HepG2 (cell line): ENCODE results near the gene FGF18. TPM values are rescaled to one million over a fixed set of nuclear protein-coding genes. Genes with fewer than 3 reads are reported as not detected.

Source experiments
- ATAC-seq: fragments of 200-7000 bp; cut with Tn5 transposase; 3 replicates; pipeline ENCODE4 v1.9.1; 2020; ENCODE audit warnings: mild to moderate bottlenecking, moderate library complexity
- BruUV-seq: library from RNA; stranded (reverse); fragments of 400-500 nt; replicated peaks from 2 replicates; lab custom pipeline; 2021; lab: Mats Ljungman, UMichigan
- CTCF ChIA-PET: fragments of 300-600 bp; formaldehyde crosslinking; extraction: SDS; loops from one replicate; lab custom pipeline; 2021; ENCODE audit warnings: low total read pairs, inconsistent platforms, low intra/inter-chr PET ratio; lab: Yijun Ruan, JAX
- POLR2A ChIA-PET: fragments of 350-600 bp; sonication (Branson Sonifier 250); formaldehyde crosslinking; loops from one replicate; lab custom pipeline; 2020; ENCODE audit warnings: antibody characterized with exemption, inconsistent platforms; lab: Yijun Ruan, JAX
- DNase-seq: peaks from one replicate; pipeline ENCODE4 v3.0.0-alpha.2; 2015; ENCODE audit warnings: low spot score
- FAIRE-seq: peaks from 3 replicates; lab custom pipeline; 2011; peaks lifted over from hg19 to GRCh38; lab: Jason Lieb, UNC
- H2AFZ ChIP-seq: one replicate; pipeline ENCODE4 v1.6.1; 2011; ENCODE audit warnings: low read length, inconsistent platforms
- H3K27ac ChIP-seq: fragments of 300-600 bp; 3 replicates; pipeline ENCODE4 v1.8.0; 2011; ENCODE audit warnings: mixed run types, mild to moderate bottlenecking, mixed read lengths, low read length, inconsistent platforms; ENCODE audit not compliant: insufficient read depth; ENCODE audit errors: extremely low read length
- H3K27me3 ChIP-seq, 2 experiments: fragments of 200-600 bp in 1 of 2; 2 replicates in 1 of 2; 3 replicates in 1 of 2; pipeline versions ENCODE4 v1.6.0 to v1.8.0; 2011; ENCODE audit warnings: low read length in 2 of 2, mild to moderate bottlenecking in 2 of 2, moderate library complexity in 2 of 2, inconsistent platforms in 1 of 2; ENCODE audit not compliant: insufficient read depth in 2 of 2, control insufficient read depth in 1 of 2
- H3K36me3 ChIP-seq, 2 experiments: fragments of 200-600 bp in 1 of 2; replicated peaks in 1 of 2; 2 replicates in 1 of 2; 3 replicates in 1 of 2; pipeline versions ENCODE4 v1.5.1 to v1.8.0; 2011; ENCODE audit warnings: low read length in 2 of 2, inconsistent platforms in 1 of 2; ENCODE audit not compliant: insufficient read depth in 2 of 2, control insufficient read depth in 1 of 2
- H3K4me1 ChIP-seq: 2 replicates; pipeline ENCODE4 v1.5.1; 2012; ENCODE audit warnings: low read length, inconsistent platforms; ENCODE audit not compliant: insufficient read depth
- H3K4me2 ChIP-seq: 2 replicates; pipeline ENCODE4 v1.6.0; 2011; ENCODE audit warnings: low read depth, low read length, inconsistent platforms
- H3K4me3 ChIP-seq, 3 experiments: fragments of 200-600 bp in 1 of 3; sonication (generic), shearing (Covaris generic) in 1 of 3; replicated peaks in 1 of 3; 2 replicates each; pipeline ENCODE4 v1.5.1; 2011 to 2016; ENCODE audit warnings: low read length in 3 of 3, inconsistent platforms in 2 of 3, low read depth in 2 of 3, mild to moderate bottlenecking in 2 of 3, control low read depth in 1 of 3, mixed read lengths in 1 of 3; ENCODE audit not compliant: insufficient read depth in 1 of 3
- H3K79me2 ChIP-seq: one replicate; pipeline ENCODE4 v1.6.1; 2011; ENCODE audit warnings: low read length, inconsistent platforms; ENCODE audit not compliant: insufficient read depth
- H3K9ac ChIP-seq: 2 replicates; pipeline ENCODE4 v1.6.0; 2011; ENCODE audit warnings: mild to moderate bottlenecking, low read depth, low read length, inconsistent platforms; ENCODE audit not compliant: insufficient read depth
- H3K9me3 ChIP-seq: 2 replicates; pipeline ENCODE4 v1.5.1; 2012; ENCODE audit warnings: mild to moderate bottlenecking, low read length
- H4K20me1 ChIP-seq: 2 replicates; pipeline ENCODE4 v1.6.0; 2011; ENCODE audit warnings: inconsistent platforms, mild to moderate bottlenecking, low read length, moderate library complexity; ENCODE audit not compliant: insufficient read depth
- AKAP8 ChIP-seq: sonication (generic); formaldehyde crosslinking; IDR thresholded peaks from 2 replicates; pipeline ENCODE4 v1.5.1; 2020; ENCODE audit warnings: mild to moderate bottlenecking, missing genetic modification reagents
- MATR3 ChIP-seq: sonication (generic); formaldehyde crosslinking; IDR thresholded peaks from 2 replicates; pipeline ENCODE4 v1.4.0; 2020; ENCODE audit warnings: missing genetic modification reagents
- NCOA5 ChIP-seq: sonication (generic); formaldehyde crosslinking; IDR thresholded peaks from 2 replicates; pipeline ENCODE4 v1.4.0; 2020; ENCODE audit warnings: missing genetic modification reagents
- ZKSCAN8 ChIP-seq: IDR thresholded peaks from 2 replicates; pipeline ENCODE4 v1.6.1; 2016; ENCODE audit warnings: borderline replicate concordance, missing genetic modification reagents, missing compliant biosample characterization
- ZNF230 ChIP-seq: sonication (generic); formaldehyde crosslinking; IDR thresholded peaks from 2 replicates; pipeline ENCODE4 v1.4.0; 2020; ENCODE audit warnings: mild to moderate bottlenecking, missing genetic modification reagents
- ZNF274 ChIP-seq: sonication (generic); formaldehyde crosslinking; IDR thresholded peaks from 2 replicates; pipeline ENCODE4 v1.5.1; 2020; ENCODE audit warnings: mild to moderate bottlenecking, missing genetic modification reagents
- ZNF350 ChIP-seq: sonication (generic); formaldehyde crosslinking; IDR thresholded peaks from 2 replicates; pipeline ENCODE4 v1.4.0; 2020; ENCODE audit warnings: mild to moderate bottlenecking, low read depth, missing genetic modification reagents, borderline replicate concordance
- ZNF598 ChIP-seq: sonication (generic); formaldehyde crosslinking; IDR thresholded peaks from 2 replicates; pipeline ENCODE4 v1.5.1; 2020; ENCODE audit warnings: mild to moderate bottlenecking, missing genetic modification reagents, borderline replicate concordance
- ZNF720 ChIP-seq: sonication (generic); formaldehyde crosslinking; IDR thresholded peaks from 2 replicates; pipeline ENCODE4 v1.4.0; 2020; ENCODE audit warnings: missing genetic modification reagents
- WGBS: methylation state at CpG from one replicate; pipeline ENCODE4 v1.1.6; 2017; ENCODE audit warnings: low lambda C conversion rate; 5-methylcytosine and 5-hydroxymethylcytosine counted together
- in situ Hi-C: cut with HindIII; loops from 2 replicates; pipeline ENCODE4 v1.10.0; 2017; ENCODE audit warnings: low pct_unique_long_range_greater_than_20kb; ENCODE audit not compliant: extremely low pct_ligation_motif_present
- intact Hi-C: fragments of 100-400 bp; cut with micrococcal nuclease; formaldehyde crosslinking; loops from one replicate; pipeline ENCODE4 v1.10.0; 2022; ENCODE audit not compliant: unreplicated experiment
- polyA plus RNA-seq, 8 experiments: library from polyadenylated mRNA; depleted of rRNA in 3 of 8; stranded (reverse) in 7 of 8; unstranded in 1 of 8; fragments of >200 nt; fragmentation: Illumina TruSeq in 4 of 8; extraction: Trizol in 4 of 8; gene quantifications; 2 replicates each; pipeline versions ENCODE4 v1.2.1 to v1.2.3, GENCODE V29; 2011 to 2016; ENCODE audit warnings: low read depth in 4 of 8, missing spikeins in 1 of 8, mixed read lengths in 1 of 8; ENCODE audit not compliant: insufficient read depth in 1 of 8
- total RNA-seq, 5 experiments: library from RNA; depleted of rRNA; stranded (reverse); fragments of >200 nt; fragmentation: Illumina TruSeq; extraction: Trizol; gene quantifications; 2 replicates each; pipeline ENCODE4 v1.2.3, GENCODE V29; 2016; ENCODE audit warnings: low read depth in 1 of 5
- TF ChIP-seq, protein P1 (sequence below): sonication (generic); formaldehyde crosslinking; IDR thresholded peaks from 2 replicates; pipeline ENCODE4 v1.4.0; 2020; ENCODE audit warnings: low read depth, mild to moderate bottlenecking, missing genetic modification reagents
- TF ChIP-seq, protein P2 (sequence below): sonication (generic); formaldehyde crosslinking; IDR thresholded peaks from 2 replicates; pipeline ENCODE4 v1.5.1; 2020; ENCODE audit warnings: missing genetic modification reagents, mild to moderate bottlenecking, borderline replicate concordance

The FGF18 gene
- total and polyA plus RNA-seq, 2 of the 13 experiments (the other 11 are each of a cell fraction or from before 2014, with no cell fraction given) = not detected

DNA sequence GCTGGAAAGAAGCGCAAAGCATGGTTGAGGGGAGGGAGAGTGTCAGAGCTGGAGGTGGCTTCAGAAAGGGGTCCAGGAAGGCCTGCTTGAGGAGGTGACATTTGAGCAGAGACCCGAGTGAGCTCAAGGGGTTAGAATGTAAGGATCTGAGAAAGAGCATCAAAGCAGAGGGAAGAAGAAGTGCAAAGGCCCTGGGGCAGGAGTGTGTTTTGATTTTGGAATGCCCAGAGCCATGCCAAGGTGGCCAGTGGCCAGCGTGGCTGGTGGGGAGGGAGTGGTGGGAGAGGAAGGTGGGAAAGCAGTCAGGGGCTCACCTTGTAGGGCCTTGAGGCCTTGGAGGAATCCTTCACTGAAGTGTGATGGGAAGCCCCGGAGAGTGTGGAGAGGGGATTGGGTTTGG, 15.4 kb downstream of the FGF18 start:
- Histone ChIP-seq H3K27me3 (no peaks in the 10 kb centered on the region), H3K36me3 (no peaks in the 10 kb centered on the region), H3K4me2 (no peak overlapping the region), H3K9ac (no peak overlapping the region), H3K27ac (no peak overlapping the region), H3K4me1 (peaks cover 27% of the 10 kb centered on the region), H3K9me3 (no peaks in the 10 kb centered on the region), H2AFZ (no peak overlapping the region), H4K20me1 (no peaks in the 10 kb centered on the region), H3K4me3 (no peak overlapping the region), H3K79me2 (no peaks in the 10 kb centered on the region)
- WGBS = 22% methylated on average over 4 of the region's 4 CpGs
- ChIA-PET POLR2A (no interaction called here), CTCF (no interaction called here)
- in situ Hi-C loops = no loop called here
- intact Hi-C loops = no loop called here
- no TSS peak for BruUV-seq
- FAIRE-seq (no peak), DNase-seq (no peak), ATAC-seq (no peak)
- TF ChIP-seq ZNF274 = no peak
- no peak for TF ChIP-seq ZNF598 (CRISPR knock-in tag)
- no peak for TF ChIP-seq ZNF350 (CRISPR knock-in tag)
- no peak for TF ChIP-seq ZNF720 (CRISPR knock-in tag)
- no peak for TF ChIP-seq MATR3 (CRISPR knock-in tag)
- no peak for TF ChIP-seq ZNF230 (CRISPR knock-in tag)
- TF ChIP-seq, protein P1, sequence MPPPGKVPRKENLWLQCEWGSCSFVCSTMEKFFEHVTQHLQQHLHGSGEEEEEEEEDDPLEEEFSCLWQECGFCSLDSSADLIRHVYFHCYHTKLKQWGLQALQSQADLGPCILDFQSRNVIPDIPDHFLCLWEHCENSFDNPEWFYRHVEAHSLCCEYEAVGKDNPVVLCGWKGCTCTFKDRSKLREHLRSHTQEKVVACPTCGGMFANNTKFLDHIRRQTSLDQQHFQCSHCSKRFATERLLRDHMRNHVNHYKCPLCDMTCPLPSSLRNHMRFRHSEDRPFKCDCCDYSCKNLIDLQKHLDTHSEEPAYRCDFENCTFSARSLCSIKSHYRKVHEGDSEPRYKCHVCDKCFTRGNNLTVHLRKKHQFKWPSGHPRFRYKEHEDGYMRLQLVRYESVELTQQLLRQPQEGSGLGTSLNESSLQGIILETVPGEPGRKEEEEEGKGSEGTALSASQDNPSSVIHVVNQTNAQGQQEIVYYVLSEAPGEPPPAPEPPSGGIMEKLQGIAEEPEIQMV (CRISPR knock-in tag) = no peak
- no peak for TF ChIP-seq ZKSCAN8 (CRISPR knock-in tag)
- no peak for TF ChIP-seq NCOA5 (CRISPR knock-in tag)
- no peak for TF ChIP-seq AKAP8 (CRISPR knock-in tag)
- TF ChIP-seq, protein P2, sequence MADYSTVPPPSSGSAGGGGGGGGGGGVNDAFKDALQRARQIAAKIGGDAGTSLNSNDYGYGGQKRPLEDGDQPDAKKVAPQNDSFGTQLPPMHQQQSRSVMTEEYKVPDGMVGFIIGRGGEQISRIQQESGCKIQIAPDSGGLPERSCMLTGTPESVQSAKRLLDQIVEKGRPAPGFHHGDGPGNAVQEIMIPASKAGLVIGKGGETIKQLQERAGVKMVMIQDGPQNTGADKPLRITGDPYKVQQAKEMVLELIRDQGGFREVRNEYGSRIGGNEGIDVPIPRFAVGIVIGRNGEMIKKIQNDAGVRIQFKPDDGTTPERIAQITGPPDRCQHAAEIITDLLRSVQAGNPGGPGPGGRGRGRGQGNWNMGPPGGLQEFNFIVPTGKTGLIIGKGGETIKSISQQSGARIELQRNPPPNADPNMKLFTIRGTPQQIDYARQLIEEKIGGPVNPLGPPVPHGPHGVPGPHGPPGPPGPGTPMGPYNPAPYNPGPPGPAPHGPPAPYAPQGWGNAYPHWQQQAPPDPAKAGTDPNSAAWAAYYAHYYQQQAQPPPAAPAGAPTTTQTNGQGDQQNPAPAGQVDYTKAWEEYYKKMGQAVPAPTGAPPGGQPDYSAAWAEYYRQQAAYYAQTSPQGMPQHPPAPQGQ = no peak
